Ovary (tissue), 3 donors: Measurements from ENCODE around the gene DNAJC15.

ENCODE experiments used
- CTCF ChIP-seq, 3 donors: fragments of 450-650 bp in 2 of 3; fragments of 200-600 bp in 1 of 3; IDR thresholded peaks; one replicate each; pipeline versions ENCODE4 v1.5.1 to v1.8.0; 2016 to 2022; ENCODE audit warnings: antibody characterized with exemption in 3 of 3, mild to moderate bottlenecking in 1 of 3
- EP300 ChIP-seq: sonication (generic); formaldehyde crosslinking; IDR thresholded peaks from one replicate; pipeline ENCODE4 v1.6.1; 2017; ENCODE audit warnings: antibody characterized with exemption
- POLR2A ChIP-seq: fragments of 450-650 bp; IDR thresholded peaks from one replicate; pipeline ENCODE4 v1.6.1; 2017; ENCODE audit warnings: antibody characterized with exemption, mild to moderate bottlenecking, moderate library complexity
- donor health status: DM: no; HTN: no; CAD: no.

- TF ChIP-seq POLR2A (no peak), CTCF (IDR thresholded peaks at IDR 0.05) (no peak), EP300 (no peak)
Observed at GRCh38 chr13:43113603-43114002, 90.2 kb downstream of the DNAJC15 start.
